ENCODE measurements around the gene RALGAPA2.

DNA sequence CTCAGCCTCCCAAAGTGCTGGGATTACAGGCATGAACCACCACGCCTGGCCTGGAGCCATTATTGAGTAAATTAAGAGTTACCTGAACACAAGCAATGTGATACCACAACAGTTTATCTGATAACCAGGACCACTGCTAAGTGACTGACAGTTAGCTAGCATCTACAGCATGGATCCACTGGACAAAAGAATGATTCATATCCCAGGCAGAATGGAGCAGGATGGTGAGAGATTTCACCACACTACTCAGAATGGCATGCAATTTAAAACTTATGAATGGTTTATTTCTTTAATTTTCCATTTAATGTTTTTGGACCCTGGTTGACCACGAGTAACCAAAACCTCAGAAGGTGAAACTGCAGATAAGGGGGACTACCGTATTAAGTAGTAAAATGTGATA lies 48.6 kb downstream of the RALGAPA2 start:
- TF ChIP-seq, protein P1, sequence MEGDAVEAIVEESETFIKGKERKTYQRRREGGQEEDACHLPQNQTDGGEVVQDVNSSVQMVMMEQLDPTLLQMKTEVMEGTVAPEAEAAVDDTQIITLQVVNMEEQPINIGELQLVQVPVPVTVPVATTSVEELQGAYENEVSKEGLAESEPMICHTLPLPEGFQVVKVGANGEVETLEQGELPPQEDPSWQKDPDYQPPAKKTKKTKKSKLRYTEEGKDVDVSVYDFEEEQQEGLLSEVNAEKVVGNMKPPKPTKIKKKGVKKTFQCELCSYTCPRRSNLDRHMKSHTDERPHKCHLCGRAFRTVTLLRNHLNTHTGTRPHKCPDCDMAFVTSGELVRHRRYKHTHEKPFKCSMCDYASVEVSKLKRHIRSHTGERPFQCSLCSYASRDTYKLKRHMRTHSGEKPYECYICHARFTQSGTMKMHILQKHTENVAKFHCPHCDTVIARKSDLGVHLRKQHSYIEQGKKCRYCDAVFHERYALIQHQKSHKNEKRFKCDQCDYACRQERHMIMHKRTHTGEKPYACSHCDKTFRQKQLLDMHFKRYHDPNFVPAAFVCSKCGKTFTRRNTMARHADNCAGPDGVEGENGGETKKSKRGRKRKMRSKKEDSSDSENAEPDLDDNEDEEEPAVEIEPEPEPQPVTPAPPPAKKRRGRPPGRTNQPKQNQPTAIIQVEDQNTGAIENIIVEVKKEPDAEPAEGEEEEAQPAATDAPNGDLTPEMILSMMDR (IDR thresholded peaks at IDR 0.05) = no peak
- no peak for TF ChIP-seq POLR2A (IDR thresholded peaks at IDR 0.05)

Data from testis (tissue), 2 donors.